Activated CD8-positive, alpha-beta T cell treated with anti-CD3 and anti-CD28 coated beads for 36 hours (primary cell): Measurements from ENCODE around the gene PSMC6. TPM values are rescaled to one million over a fixed set of nuclear protein-coding genes. Genes with fewer than 3 reads are reported as not detected.

Source experiments
- ATAC-seq: fragments of 200-7000 bp; cut with Tn5 transposase; one replicate; pipeline ENCODE4 v1.10.0; 2021; ENCODE audit warnings: mild to moderate bottlenecking, moderate library complexity
- CTCF ChIA-PET: fragments of 350-600 bp; sonication (Branson Sonifier 250); formaldehyde crosslinking; loops from one replicate; lab custom pipeline; 2021; ENCODE audit warnings: antibody characterized with exemption; lab: Charles Lee
- POLR2A ChIA-PET: fragments of 350-600 bp; sonication (Branson Sonifier 250); formaldehyde crosslinking; loops from one replicate; lab custom pipeline; 2021; ENCODE audit warnings: antibody characterized with exemption; lab: Charles Lee
- DNase-seq: peaks from one replicate; pipeline ENCODE4 v3.0.0-alpha.2; 2020
- H3K27ac Mint-ChIP-seq: one replicate; pipeline ENCODE4 v1.8.0; 2021; ENCODE audit warnings: mild to moderate bottlenecking, mixed read lengths
- H3K27me3 Mint-ChIP-seq: one replicate; pipeline ENCODE4 v1.8.0; 2021; ENCODE audit warnings: mixed read lengths
- H3K36me3 Mint-ChIP-seq: one replicate; pipeline ENCODE4 v1.8.0; 2021; ENCODE audit warnings: low read depth, mixed read lengths
- H3K4me1 Mint-ChIP-seq: one replicate; pipeline ENCODE4 v1.8.0; 2021; ENCODE audit warnings: low read depth, mixed read lengths
- H3K4me3 Mint-ChIP-seq: one replicate; pipeline ENCODE4 v1.8.0; 2021; ENCODE audit warnings: mild to moderate bottlenecking, moderate library complexity, mixed read lengths
- H3K9me3 Mint-ChIP-seq: one replicate; pipeline ENCODE4 v1.8.0; 2021; ENCODE audit warnings: mixed read lengths
- CTCF ChIP-seq: fragments of 200-600 bp; IDR thresholded peaks from one replicate; pipeline ENCODE4 v1.8.0; 2022; ENCODE audit warnings: antibody characterized with exemption, mild to moderate bottlenecking
- intact Hi-C: fragments of 100-400 bp; cut with micrococcal nuclease; formaldehyde crosslinking; loops from one replicate; pipeline ENCODE4 v1.10.0; 2022
- total RNA-seq, 2 experiments: library from RNA; stranded (reverse); gene quantifications; one replicate each; pipeline ENCODE4 v1.2.3, GENCODE V29; 2021

The PSMC6 gene
- total RNA-seq, 2 experiments from 2014 or later = 104 to 105 TPM

- CTCF ChIA-PET = interaction anchor here (0.8 to 2.2 kb wide), 4 partner anchors 12 to 19 kb away, joined by 3 to 8 read pairs (median 4); no protein-coding TSS in a partner anchor
- Mint-ChIP-seq H3K36me3 (peaks cover 53% of the 10 kb centered on the region), H3K4me3 (peak overlapping the region; percentile 66), H3K27ac (peak overlapping the region; percentile 66), H3K4me1 (peaks cover 61% of the 10 kb centered on the region), H3K27me3 (no peaks in the 10 kb centered on the region), H3K9me3 (no peaks in the 10 kb centered on the region)
- TF ChIP-seq CTCF = no peak
- POLR2A ChIA-PET = interaction anchor here (0.6 to 1.6 kb wide), 2 partner anchors 12 to 76 kb away, joined by 3 read pairs; no protein-coding TSS in a partner anchor
- peak; percentile 34 for DNase-seq
- intact Hi-C loops = no loop called here
- ATAC-seq = no peak
Measured at GRCh38 chr14:52692248-52692962, 14.6 kb upstream of the PSMC6 start.

- H3K4me1 Mint-ChIP-seq = peaks cover 54% of the 10 kb centered on the region
- H3K9me3 Mint-ChIP-seq = no peaks in the 10 kb centered on the region
- intact Hi-C loops = no loop called here
- no peak for TF ChIP-seq CTCF
- H3K27me3 Mint-ChIP-seq = no peaks in the 10 kb centered on the region
- peaks cover 48% of the 10 kb centered on the region for H3K36me3 Mint-ChIP-seq
- ChIA-PET CTCF (interaction anchor here (1.4 to 2.2 kb wide), 2 partner anchors 13 to 268 kb away, joined by 5 to 8 read pairs; no protein-coding TSS in a partner anchor), POLR2A (interaction anchor here (1.6 kb wide), 1 partner anchor 11 kb away, joined by 3 read pairs; no protein-coding TSS in a partner anchor)
- DNase-seq = no peak
- H3K4me3 Mint-ChIP-seq = peak overlapping the region; percentile 91
- peak overlapping the region; percentile 42 for H3K27ac Mint-ChIP-seq
- no peak for ATAC-seq
Measured at GRCh38 chr14:52693036-52693435, 14.0 kb upstream of the PSMC6 start.

GRCh38 chr14:52693532-52693931, 13.5 kb upstream of the PSMC6 start:
- Mint-ChIP-seq H3K27ac (peak overlapping the region; percentile 64), H3K36me3 (peaks cover 44% of the 10 kb centered on the region), H3K27me3 (no peaks in the 10 kb centered on the region), H3K4me1 (peaks cover 49% of the 10 kb centered on the region), H3K9me3 (no peaks in the 10 kb centered on the region), H3K4me3 (peak overlapping the region; percentile 91)
- CTCF ChIA-PET = interaction anchor here (1.4 to 2.2 kb wide), 2 partner anchors 14 to 267 kb away, joined by 5 to 8 read pairs; no protein-coding TSS in a partner anchor
- no peak for TF ChIP-seq CTCF
- ATAC-seq (no peak), DNase-seq (no peak)
- POLR2A ChIA-PET = no interaction called here
- intact Hi-C loops = no loop called here

- peaks cover 38% of the 10 kb centered on the region for H3K4me1 Mint-ChIP-seq
Measured at GRCh38 chr14:52694761-52695480, 12.1 kb upstream of the PSMC6 start.

More at GRCh38 chr14:52694761-52695480, 12.1 kb upstream of the PSMC6 start:
- H3K27me3 Mint-ChIP-seq = no peaks in the 10 kb centered on the region
- peak overlapping the region; percentile 94 for H3K27ac Mint-ChIP-seq
- CTCF ChIA-PET = interaction anchor here (1.3 to 1.6 kb wide), 2 partner anchors 13 to 60 kb away, joined by 4 to 5 read pairs; no protein-coding TSS in a partner anchor
- peak overlapping the region; percentile 91 for H3K4me3 Mint-ChIP-seq
- POLR2A ChIA-PET = interaction anchor here (0.6 to 2.1 kb wide), 9 partner anchors 9 to 663 kb away, joined by 3 to 11 read pairs (median 3); no protein-coding TSS in a partner anchor
- intact Hi-C loops = no loop called here
- no peak for TF ChIP-seq CTCF
- H3K36me3 Mint-ChIP-seq = peaks cover 42% of the 10 kb centered on the region
- peak; percentile 45 for ATAC-seq
- H3K9me3 Mint-ChIP-seq = no peaks in the 10 kb centered on the region
- DNase-seq = peak; percentile 81
